Measurements from ENCODE around the gene TGM1. TPM values are rescaled to one million over a fixed set of nuclear protein-coding genes. Genes with fewer than 3 reads are reported as not detected.
A peak's percentile ranks its signal among the peaks of the same experiment; 100 is the strongest.

TGM1 gene
- total RNA-seq, 1 experiment from 2014 or later: 1.3 TPM

- Histone ChIP-seq H2AFZ (ENCODE audit: low read length) (peak overlapping the region; percentile 36; the same call in 1 of the 2 replicates), H4K20me1 (ENCODE audit: insufficient read depth, low read depth, low read length) (no peaks in the 10 kb centered on the region), H3K9me3 (ENCODE audit: low read length) (no peaks in the 10 kb centered on the region), H3K4me2 (ENCODE audit: low read depth, low read length, poor library complexity, severe bottlenecking) (peak overlapping the region; percentile 96), H3K9me2 (replicated peaks; ENCODE audit: insufficient read depth, low read length) (no peaks in the 10 kb centered on the region), H3K27me3 (ENCODE audit: low read length) (no peaks in the 10 kb centered on the region), H3K79me2 (ENCODE audit: low read length) (peaks cover 25% of the 10 kb centered on the region), H3K9ac (ENCODE audit: low read length) (peak overlapping the region; percentile 86), H3K4me1 (ENCODE audit: low read length) (peaks cover 38% of the 10 kb centered on the region), H3K36me3 (ENCODE audit: insufficient read depth, low read length) (no peaks in the 10 kb centered on the region), H3K4me3 (ENCODE audit: low read length) (peak overlapping the region; percentile 80), H3K27ac (ENCODE audit: low read length) (peak overlapping the region; percentile 76; the same call in 1 of the 2 replicates)
- DNase-seq: no peak
Observed at GRCh38 chr14:24270537-24271133, 7.7 kb upstream of the TGM1 start.

- Histone ChIP-seq H2AFZ (ENCODE audit: low read length) (no peak overlapping the region), H3K9me2 (replicated peaks; ENCODE audit: insufficient read depth, low read length) (no peaks in the 10 kb centered on the region), H3K4me1 (ENCODE audit: low read length) (peaks cover 38% of the 10 kb centered on the region), H3K9ac (ENCODE audit: low read length) (peak overlapping the region; percentile 86), H3K79me2 (ENCODE audit: low read length) (peaks cover 20% of the 10 kb centered on the region), H3K36me3 (ENCODE audit: insufficient read depth, low read length) (no peaks in the 10 kb centered on the region), H3K27ac (ENCODE audit: low read length) (no peak overlapping the region), H3K9me3 (ENCODE audit: low read length) (no peaks in the 10 kb centered on the region), H3K4me3 (ENCODE audit: low read length) (peak overlapping the region; percentile 80), H4K20me1 (ENCODE audit: insufficient read depth, low read depth, low read length) (no peaks in the 10 kb centered on the region), H3K27me3 (ENCODE audit: low read length) (no peaks in the 10 kb centered on the region), H3K4me2 (ENCODE audit: low read depth, low read length, poor library complexity, severe bottlenecking) (peak overlapping the region; percentile 96)
- DNase-seq: no peak
Observed at GRCh38 chr14:24269910-24270536, 7.0 kb upstream of the TGM1 start.

- H3K36me3 ChIP-seq (ENCODE audit: insufficient read depth, low read length): no peaks in the 10 kb centered on the region
- peaks cover 20% of the 10 kb centered on the region for H3K79me2 ChIP-seq (ENCODE audit: low read length)
- H4K20me1 ChIP-seq (ENCODE audit: insufficient read depth, low read depth, low read length): no peaks in the 10 kb centered on the region
- H3K4me1 ChIP-seq (ENCODE audit: low read length): peaks cover 37% of the 10 kb centered on the region
- DNase-seq: no peak
- H3K27ac ChIP-seq (ENCODE audit: low read length): no peak overlapping the region
- no peak overlapping the region for H3K4me3 ChIP-seq (ENCODE audit: low read length)
- no peak overlapping the region for H3K9ac ChIP-seq (ENCODE audit: low read length)
- no peaks in the 10 kb centered on the region for H3K9me3 ChIP-seq (ENCODE audit: low read length)
- no peaks in the 10 kb centered on the region for H3K9me2 ChIP-seq (replicated peaks; ENCODE audit: insufficient read depth, low read length)
- H3K27me3 ChIP-seq (ENCODE audit: low read length): no peaks in the 10 kb centered on the region
- H3K4me2 ChIP-seq (ENCODE audit: low read depth, low read length, poor library complexity, severe bottlenecking): no peak overlapping the region
- no peak overlapping the region for H2AFZ ChIP-seq (ENCODE audit: low read length)
Observed at GRCh38 chr14:24269368-24269767, 6.4 kb upstream of the TGM1 start.

GRCh38 chr14:24268225-24268624 lies 5.2 kb upstream of the TGM1 start:
- H3K79me2 ChIP-seq (ENCODE audit: low read length): peaks cover 20% of the 10 kb centered on the region
- H3K4me3 ChIP-seq (ENCODE audit: low read length): no peak overlapping the region
- no peaks in the 10 kb centered on the region for H3K27me3 ChIP-seq (ENCODE audit: low read length)
- no peaks in the 10 kb centered on the region for H3K9me3 ChIP-seq (ENCODE audit: low read length)
- no peak overlapping the region for H2AFZ ChIP-seq (ENCODE audit: low read length)
- no peaks in the 10 kb centered on the region for H3K36me3 ChIP-seq (ENCODE audit: insufficient read depth, low read length)
- no peak overlapping the region for H3K9ac ChIP-seq (ENCODE audit: low read length)
- H3K27ac ChIP-seq (ENCODE audit: low read length): no peak overlapping the region
- DNase-seq: no peak
- no peaks in the 10 kb centered on the region for H4K20me1 ChIP-seq (ENCODE audit: insufficient read depth, low read depth, low read length)
- no peak overlapping the region for H3K4me2 ChIP-seq (ENCODE audit: low read depth, low read length, poor library complexity, severe bottlenecking)
- no peaks in the 10 kb centered on the region for H3K9me2 ChIP-seq (replicated peaks; ENCODE audit: insufficient read depth, low read length)
- peaks cover 26% of the 10 kb centered on the region for H3K4me1 ChIP-seq (ENCODE audit: low read length)

- Histone ChIP-seq H3K9me3 (ENCODE audit: low read length) (no peaks in the 10 kb centered on the region), H3K79me2 (ENCODE audit: low read length) (peaks cover 17% of the 10 kb centered on the region), H3K9me2 (replicated peaks; ENCODE audit: insufficient read depth, low read length) (no peaks in the 10 kb centered on the region), H3K4me1 (ENCODE audit: low read length) (peaks cover 19% of the 10 kb centered on the region), H3K36me3 (ENCODE audit: insufficient read depth, low read length) (no peaks in the 10 kb centered on the region), H3K4me3 (ENCODE audit: low read length) (no peak overlapping the region), H2AFZ (ENCODE audit: low read length) (no peak overlapping the region), H3K9ac (ENCODE audit: low read length) (no peak overlapping the region), H4K20me1 (ENCODE audit: insufficient read depth, low read depth, low read length) (no peaks in the 10 kb centered on the region), H3K27ac (ENCODE audit: low read length) (no peak overlapping the region), H3K27me3 (ENCODE audit: low read length) (no peaks in the 10 kb centered on the region), H3K4me2 (ENCODE audit: low read depth, low read length, poor library complexity, severe bottlenecking) (no peak overlapping the region)
- no peak for DNase-seq
Observed at GRCh38 chr14:24267516-24267915, 4.5 kb upstream of the TGM1 start.

GRCh38 chr14:24266344-24267244 lies 3.6 kb upstream of the TGM1 start:
- Histone ChIP-seq H3K4me2 (ENCODE audit: low read depth, low read length, poor library complexity, severe bottlenecking) (no peak overlapping the region), H3K36me3 (ENCODE audit: insufficient read depth, low read length) (no peaks in the 10 kb centered on the region), H3K4me1 (ENCODE audit: low read length) (peaks cover 9% of the 10 kb centered on the region), H3K27me3 (ENCODE audit: low read length) (no peaks in the 10 kb centered on the region), H4K20me1 (ENCODE audit: insufficient read depth, low read depth, low read length) (no peaks in the 10 kb centered on the region), H3K9me2 (replicated peaks; ENCODE audit: insufficient read depth, low read length) (no peaks in the 10 kb centered on the region), H3K9me3 (ENCODE audit: low read length) (no peaks in the 10 kb centered on the region), H3K4me3 (ENCODE audit: low read length) (no peak overlapping the region), H3K9ac (ENCODE audit: low read length) (no peak overlapping the region), H3K79me2 (ENCODE audit: low read length) (peaks cover 8% of the 10 kb centered on the region), H3K27ac (ENCODE audit: low read length) (no peak overlapping the region), H2AFZ (ENCODE audit: low read length) (no peak overlapping the region)
- DNase-seq: no peak

GRCh38 chr14:24264298-24264697 lies 1.3 kb upstream of the TGM1 start:
- DNase-seq: no peak
- no peak overlapping the region for H3K9ac ChIP-seq (ENCODE audit: low read length)
- no peak overlapping the region for H3K4me3 ChIP-seq (ENCODE audit: low read length)
- no peaks in the 10 kb centered on the region for H3K9me3 ChIP-seq (ENCODE audit: low read length)
- H3K4me1 ChIP-seq (ENCODE audit: low read length): no peaks in the 10 kb centered on the region
- no peaks in the 10 kb centered on the region for H3K79me2 ChIP-seq (ENCODE audit: low read length)
- H2AFZ ChIP-seq (ENCODE audit: low read length): no peak overlapping the region
- no peak overlapping the region for H3K27ac ChIP-seq (ENCODE audit: low read length)
- H3K9me2 ChIP-seq (replicated peaks; ENCODE audit: insufficient read depth, low read length): no peaks in the 10 kb centered on the region
- H4K20me1 ChIP-seq (ENCODE audit: insufficient read depth, low read depth, low read length): no peaks in the 10 kb centered on the region
- no peak overlapping the region for H3K4me2 ChIP-seq (ENCODE audit: low read depth, low read length, poor library complexity, severe bottlenecking)
- no peaks in the 10 kb centered on the region for H3K27me3 ChIP-seq (ENCODE audit: low read length)
- H3K36me3 ChIP-seq (ENCODE audit: insufficient read depth, low read length): no peaks in the 10 kb centered on the region

GRCh38 chr14:24263848-24264247 lies 871 bp upstream of the TGM1 start:
- Histone ChIP-seq H3K9me3 (ENCODE audit: low read length) (no peaks in the 10 kb centered on the region), H3K36me3 (ENCODE audit: insufficient read depth, low read length) (no peaks in the 10 kb centered on the region), H3K4me1 (ENCODE audit: low read length) (no peaks in the 10 kb centered on the region), H3K79me2 (ENCODE audit: low read length) (no peaks in the 10 kb centered on the region), H3K4me2 (ENCODE audit: low read depth, low read length, poor library complexity, severe bottlenecking) (no peak overlapping the region), H3K27me3 (ENCODE audit: low read length) (no peaks in the 10 kb centered on the region), H3K9me2 (replicated peaks; ENCODE audit: insufficient read depth, low read length) (no peaks in the 10 kb centered on the region), H3K27ac (ENCODE audit: low read length) (no peak overlapping the region), H2AFZ (ENCODE audit: low read length) (no peak overlapping the region), H4K20me1 (ENCODE audit: insufficient read depth, low read depth, low read length) (no peaks in the 10 kb centered on the region), H3K4me3 (ENCODE audit: low read length) (no peak overlapping the region), H3K9ac (ENCODE audit: low read length) (no peak overlapping the region)
- DNase-seq: no peak
